GM10266 (cell line): ENCODE results near the gene HJURP.

Experiments
- DNase-seq: peaks from one replicate; pipeline ENCODE4 v3.0.0; 2012; ENCODE audit errors: extremely low spot score
- CTCF ChIP-seq: IDR thresholded peaks from 2 replicates; pipeline ENCODE4 v1.5.1; 2012; ENCODE audit warnings: mild to moderate bottlenecking, low read depth; ENCODE audit not compliant: control insufficient read depth, insufficient read depth; ENCODE audit errors: missing control alignments

Gene HJURP

DNA sequence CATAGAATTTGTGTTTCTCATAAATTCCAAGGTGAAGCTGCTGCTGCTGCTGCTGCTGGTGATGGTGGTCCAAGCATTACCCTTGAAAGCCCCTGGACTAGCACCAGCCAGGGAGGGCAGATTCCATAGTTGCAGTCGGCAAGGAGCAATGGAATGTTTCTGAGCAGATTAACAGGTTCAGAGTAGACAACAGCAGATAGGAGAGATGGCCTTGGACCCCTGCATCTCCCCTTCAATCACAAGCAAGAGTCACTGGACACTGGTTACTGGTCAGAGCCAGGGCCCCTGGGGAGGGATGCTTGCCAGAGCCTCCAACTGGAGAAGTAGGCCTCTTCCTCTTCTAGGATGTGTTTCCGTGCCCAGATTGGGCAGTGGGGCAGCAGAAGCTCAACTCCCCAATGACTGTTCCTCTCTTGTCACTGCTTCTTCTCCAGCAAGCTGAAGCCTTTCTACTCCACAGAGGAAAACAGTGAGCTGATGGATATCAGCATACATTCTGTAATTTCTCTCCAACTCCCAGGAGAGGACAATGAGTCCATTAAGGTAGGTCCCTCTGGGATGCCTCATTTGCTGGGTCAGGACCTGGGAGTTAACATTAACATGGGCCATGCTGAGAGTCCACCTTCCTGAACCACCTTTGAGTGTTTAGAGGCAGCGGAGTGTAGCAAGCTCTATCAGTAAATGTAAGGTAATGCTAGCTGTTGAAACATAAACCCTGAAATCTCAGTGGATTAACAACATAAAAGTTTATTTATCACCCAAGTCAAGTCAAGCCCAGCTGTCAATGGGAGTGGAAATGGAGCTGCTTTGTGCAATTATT, 40.9 kb downstream of the HJURP start:
- no peak for TF ChIP-seq CTCF
- no peak for DNase-seq

GRCh38 chr2:233811732-233812131, 42.6 kb downstream of the HJURP start:
- DNase-seq: no peak
- no peak for TF ChIP-seq CTCF

GRCh38 chr2:233811087-233811486, 43.2 kb downstream of the HJURP start:
- DNase-seq: no peak
- TF ChIP-seq CTCF: no peak

DNA sequence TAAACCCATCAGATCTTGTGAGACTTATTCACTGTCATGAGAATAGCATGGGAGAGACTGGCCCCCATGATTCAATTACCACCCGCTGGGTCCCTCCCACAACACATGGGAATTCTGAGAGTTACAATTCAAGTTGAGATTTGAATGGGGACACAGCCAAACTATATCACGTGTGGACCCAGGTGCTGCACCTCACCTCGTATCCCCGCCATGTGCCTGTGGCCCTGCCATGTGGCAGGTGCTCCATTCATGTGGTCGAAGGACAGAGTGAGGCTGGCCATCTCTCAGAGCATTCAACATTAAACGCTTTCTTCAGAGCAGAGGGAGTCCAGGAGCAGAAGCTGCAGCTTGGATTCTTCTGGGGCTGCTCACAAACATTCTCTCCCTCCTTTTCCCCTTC, 44.0 kb downstream of the HJURP start:
- DNase-seq: no peak
- no peak for TF ChIP-seq CTCF

- DNase-seq: no peak
- no peak for TF ChIP-seq CTCF
Observed at GRCh38 chr2:233807966-233808935, 46.1 kb downstream of the HJURP start.

DNA sequence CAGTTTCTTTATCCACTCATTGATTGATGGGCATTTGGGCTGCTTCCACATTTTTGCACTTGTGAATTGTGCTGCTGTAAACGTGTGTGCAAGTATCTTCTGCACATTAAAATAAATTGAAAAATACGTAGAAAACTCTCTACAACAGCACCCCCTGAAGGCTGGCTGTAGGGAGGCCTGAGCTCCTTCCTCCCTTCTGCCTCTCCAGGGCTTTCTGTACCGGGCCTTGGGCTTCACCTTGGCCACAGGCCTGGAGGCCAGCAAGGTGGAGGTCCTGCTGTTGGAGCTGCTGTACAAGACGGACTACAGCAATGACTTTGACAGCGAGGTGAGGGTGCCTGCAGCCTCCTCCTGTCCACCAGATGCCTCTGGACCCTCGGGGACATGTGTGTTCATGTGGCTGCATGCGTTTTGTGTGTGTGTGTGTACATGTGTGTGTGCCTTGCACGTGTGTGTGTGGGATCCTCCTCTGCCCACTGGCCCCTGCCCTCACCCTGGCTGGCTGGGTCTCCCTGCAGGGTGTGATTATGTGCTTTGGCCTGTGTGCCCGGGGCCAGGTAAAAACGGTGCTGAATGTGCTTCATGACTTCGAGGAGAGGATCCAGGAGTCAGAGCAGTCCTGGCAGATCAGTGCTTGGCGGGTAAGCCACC, 47.0 kb downstream of the HJURP start:
- DNase-seq: no peak
- TF ChIP-seq CTCF: no peak
